ENCODE measurements around the gene RPL41. TPM values are rescaled to one million over a fixed set of nuclear protein-coding genes. Genes with fewer than 3 reads are reported as not detected.

The RPL41 gene
- total RNA-seq, 1 donor: 2,844 TPM

DNA sequence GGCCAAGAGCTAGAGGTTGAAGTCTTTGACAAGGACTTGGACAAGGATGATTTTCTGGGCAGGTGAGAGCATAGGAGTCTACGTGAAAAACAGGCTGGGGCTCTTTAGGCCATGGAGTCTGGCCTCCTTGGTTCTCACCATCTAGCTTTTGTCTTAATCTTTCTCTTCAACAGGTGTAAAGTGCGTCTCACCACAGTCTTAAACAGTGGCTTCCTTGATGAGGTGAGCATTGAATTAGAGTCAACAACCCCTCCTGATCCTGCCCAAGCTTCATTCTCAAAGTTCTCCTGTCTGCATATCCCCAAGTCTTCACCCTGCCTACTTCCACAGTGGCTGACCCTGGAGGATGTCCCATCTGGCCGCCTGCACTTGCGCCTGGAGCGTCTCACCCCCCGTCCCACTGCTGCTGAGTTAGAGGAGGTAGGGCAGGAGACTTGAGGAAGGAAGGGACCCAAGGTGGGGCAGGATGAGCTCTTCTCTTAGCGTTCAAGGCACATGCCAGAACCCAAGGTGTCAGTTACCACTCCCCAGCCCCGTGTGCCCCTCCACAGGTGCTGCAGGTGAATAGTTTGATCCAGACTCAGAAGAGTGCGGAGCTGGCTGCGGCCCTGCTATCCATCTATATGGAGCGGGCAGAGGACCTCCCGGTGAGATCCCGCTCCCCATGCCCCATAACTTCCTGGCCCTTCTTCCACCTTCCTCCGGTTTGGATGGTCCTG lies 21.6 kb downstream of the RPL41 start:
- Histone ChIP-seq H2AFZ (ENCODE audit: low read length) (no peak overlapping the region), H3K79me2 (ENCODE audit: insufficient read depth, low read length) (no peaks in the 10 kb centered on the region), H3K4me3 (ENCODE audit: insufficient read depth, low read length) (no peak overlapping the region), H3K27ac (ENCODE audit: low read depth, low read length) (no peak overlapping the region), H3K4me2 (ENCODE audit: insufficient read depth, low read length) (no peak overlapping the region), H3K4me1 (ENCODE audit: insufficient read depth, low read length) (no peaks in the 10 kb centered on the region), H4K20me1 (ENCODE audit: insufficient read depth, low read length) (peaks cover 3% of the 10 kb centered on the region), H3K27me3 (ENCODE audit: insufficient read depth, low read length) (no peaks in the 10 kb centered on the region), H3K36me3 (ENCODE audit: insufficient read depth, low read length) (peaks cover 69% of the 10 kb centered on the region), H3K9me3 (ENCODE audit: low read depth, low read length) (no peaks in the 10 kb centered on the region)
- TF ChIP-seq, protein P1, sequence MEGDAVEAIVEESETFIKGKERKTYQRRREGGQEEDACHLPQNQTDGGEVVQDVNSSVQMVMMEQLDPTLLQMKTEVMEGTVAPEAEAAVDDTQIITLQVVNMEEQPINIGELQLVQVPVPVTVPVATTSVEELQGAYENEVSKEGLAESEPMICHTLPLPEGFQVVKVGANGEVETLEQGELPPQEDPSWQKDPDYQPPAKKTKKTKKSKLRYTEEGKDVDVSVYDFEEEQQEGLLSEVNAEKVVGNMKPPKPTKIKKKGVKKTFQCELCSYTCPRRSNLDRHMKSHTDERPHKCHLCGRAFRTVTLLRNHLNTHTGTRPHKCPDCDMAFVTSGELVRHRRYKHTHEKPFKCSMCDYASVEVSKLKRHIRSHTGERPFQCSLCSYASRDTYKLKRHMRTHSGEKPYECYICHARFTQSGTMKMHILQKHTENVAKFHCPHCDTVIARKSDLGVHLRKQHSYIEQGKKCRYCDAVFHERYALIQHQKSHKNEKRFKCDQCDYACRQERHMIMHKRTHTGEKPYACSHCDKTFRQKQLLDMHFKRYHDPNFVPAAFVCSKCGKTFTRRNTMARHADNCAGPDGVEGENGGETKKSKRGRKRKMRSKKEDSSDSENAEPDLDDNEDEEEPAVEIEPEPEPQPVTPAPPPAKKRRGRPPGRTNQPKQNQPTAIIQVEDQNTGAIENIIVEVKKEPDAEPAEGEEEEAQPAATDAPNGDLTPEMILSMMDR (IDR thresholded peaks at IDR 0.05; ENCODE audit: extremely low read depth, low read depth, low read length): no peak
- DNase-seq (ENCODE audit: insufficient read length, low spot score, missing footprints): no peak

DNA sequence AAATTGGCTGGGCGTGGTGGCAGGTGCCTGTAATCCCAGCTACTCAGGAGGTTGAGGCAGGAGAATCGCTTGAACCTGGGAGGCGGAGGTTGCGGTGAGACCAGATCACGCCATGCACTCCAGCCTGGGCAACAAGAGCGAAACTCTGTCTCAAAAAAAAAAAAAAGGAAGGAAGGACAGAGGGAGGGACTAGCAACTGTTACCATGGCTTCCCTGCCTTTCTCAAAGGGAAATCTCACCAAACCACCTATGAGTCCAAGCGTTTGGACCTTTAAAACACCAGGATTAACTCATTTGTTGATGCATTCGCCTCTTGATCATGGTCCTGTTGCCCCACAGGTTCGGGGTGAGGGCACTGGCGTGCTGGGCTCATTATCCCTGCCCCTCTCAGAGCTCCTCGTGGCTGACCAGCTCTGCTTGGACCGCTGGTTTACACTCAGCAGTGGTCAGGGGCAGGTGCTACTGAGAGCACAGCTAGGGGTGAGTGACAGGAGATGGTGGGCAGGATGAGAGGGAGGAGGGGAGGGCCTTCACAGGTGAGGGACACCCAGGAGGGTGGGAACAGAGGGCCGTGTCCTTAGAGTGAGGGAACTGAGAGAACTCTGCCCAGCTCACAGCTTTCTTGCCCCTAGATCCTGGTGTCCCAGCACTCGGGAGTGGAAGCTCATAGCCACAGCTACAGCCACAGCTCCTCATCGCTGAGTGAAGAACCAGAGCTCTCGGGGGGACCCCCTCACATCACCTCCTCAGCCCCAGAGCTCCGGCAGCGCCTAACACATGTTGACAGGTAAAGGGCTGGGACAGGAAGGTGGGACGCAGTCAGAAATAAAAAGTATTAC lies 25.7 kb downstream of the RPL41 start:
- Histone ChIP-seq H3K4me1 (ENCODE audit: insufficient read depth, low read length) (peaks cover 5% of the 10 kb centered on the region), H3K27ac (ENCODE audit: low read depth, low read length) (no peak overlapping the region), H3K9me3 (ENCODE audit: low read depth, low read length) (no peaks in the 10 kb centered on the region), H4K20me1 (ENCODE audit: insufficient read depth, low read length) (peaks cover 3% of the 10 kb centered on the region), H3K79me2 (ENCODE audit: insufficient read depth, low read length) (no peaks in the 10 kb centered on the region), H3K36me3 (ENCODE audit: insufficient read depth, low read length) (peaks cover 53% of the 10 kb centered on the region), H3K27me3 (ENCODE audit: insufficient read depth, low read length) (no peaks in the 10 kb centered on the region), H2AFZ (ENCODE audit: low read length) (no peak overlapping the region), H3K4me2 (ENCODE audit: insufficient read depth, low read length) (no peak overlapping the region), H3K4me3 (ENCODE audit: insufficient read depth, low read length) (no peak overlapping the region)
- TF ChIP-seq, protein P1 (IDR thresholded peaks at IDR 0.05; ENCODE audit: extremely low read depth, low read depth, low read length): no peak
- DNase-seq (ENCODE audit: insufficient read length, low spot score, missing footprints): no peak

DNA sequence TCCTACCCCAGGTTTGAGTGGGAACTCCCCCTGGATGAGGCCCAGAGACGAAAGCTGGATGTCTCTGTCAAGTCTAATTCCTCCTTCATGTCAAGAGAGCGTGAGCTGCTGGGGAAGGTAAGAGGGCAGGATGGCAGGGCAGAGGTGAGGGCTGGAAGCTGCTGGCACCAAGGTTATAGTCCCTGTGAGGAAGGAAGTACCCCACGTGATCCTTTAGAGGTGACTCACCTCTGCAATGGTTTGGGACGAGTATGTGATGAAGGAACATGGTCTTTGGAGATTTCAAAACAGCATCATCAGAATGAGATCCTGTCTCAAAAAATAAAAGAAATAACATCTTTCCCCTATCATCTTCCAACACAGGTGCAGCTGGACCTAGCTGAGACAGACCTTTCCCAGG lies 26.8 kb downstream of the RPL41 start:
- Histone ChIP-seq H3K4me3 (ENCODE audit: insufficient read depth, low read length) (no peak overlapping the region), H3K27ac (ENCODE audit: low read depth, low read length) (no peak overlapping the region), H3K4me2 (ENCODE audit: insufficient read depth, low read length) (no peak overlapping the region), H4K20me1 (ENCODE audit: insufficient read depth, low read length) (no peaks in the 10 kb centered on the region), H3K27me3 (ENCODE audit: insufficient read depth, low read length) (no peaks in the 10 kb centered on the region), H3K4me1 (ENCODE audit: insufficient read depth, low read length) (peaks cover 5% of the 10 kb centered on the region), H3K9me3 (ENCODE audit: low read depth, low read length) (no peaks in the 10 kb centered on the region), H3K79me2 (ENCODE audit: insufficient read depth, low read length) (no peaks in the 10 kb centered on the region), H3K36me3 (ENCODE audit: insufficient read depth, low read length) (peaks cover 43% of the 10 kb centered on the region), H2AFZ (ENCODE audit: low read length) (no peak overlapping the region)
- TF ChIP-seq, protein P1 (IDR thresholded peaks at IDR 0.05; ENCODE audit: extremely low read depth, low read depth, low read length): no peak
- no peak for DNase-seq (ENCODE audit: insufficient read length, low spot score, missing footprints)

DNA sequence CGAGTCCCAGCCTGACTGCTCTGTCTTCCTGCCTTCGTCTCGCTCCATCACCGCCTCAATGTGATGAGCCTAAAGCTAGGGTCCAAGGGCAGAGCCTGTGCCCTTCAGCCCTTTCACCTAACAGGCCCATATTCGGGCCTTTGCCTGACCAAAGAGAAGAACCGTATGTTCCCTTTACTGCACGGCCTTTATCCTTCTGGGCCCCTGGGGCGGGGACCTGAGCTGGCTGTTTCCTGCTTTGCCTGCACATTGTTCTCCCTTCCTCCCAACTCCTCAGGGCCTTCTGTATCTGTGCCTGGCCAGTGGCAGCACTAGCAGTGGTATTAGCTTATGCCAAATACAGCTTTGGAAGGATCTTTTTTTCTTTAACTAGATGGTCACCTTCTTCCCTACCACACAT lies 27.4 kb downstream of the RPL41 start:
- no peaks in the 10 kb centered on the region for H3K27me3 ChIP-seq (ENCODE audit: insufficient read depth, low read length)
- H3K79me2 ChIP-seq (ENCODE audit: insufficient read depth, low read length): no peaks in the 10 kb centered on the region
- no peaks in the 10 kb centered on the region for H4K20me1 ChIP-seq (ENCODE audit: insufficient read depth, low read length)
- peaks cover 36% of the 10 kb centered on the region for H3K36me3 ChIP-seq (ENCODE audit: insufficient read depth, low read length)
- DNase-seq (ENCODE audit: insufficient read length, low spot score, missing footprints): peak; percentile 39
- no peaks in the 10 kb centered on the region for H3K9me3 ChIP-seq (ENCODE audit: low read depth, low read length)
- no peak overlapping the region for H3K4me3 ChIP-seq (ENCODE audit: insufficient read depth, low read length)
- H3K27ac ChIP-seq (ENCODE audit: low read depth, low read length): no peak overlapping the region
- TF ChIP-seq, protein P1 (IDR thresholded peaks at IDR 0.05; ENCODE audit: extremely low read depth, low read depth, low read length): no peak
- H2AFZ ChIP-seq (ENCODE audit: low read length): no peak overlapping the region
- H3K4me1 ChIP-seq (ENCODE audit: insufficient read depth, low read length): peaks cover 5% of the 10 kb centered on the region
- H3K4me2 ChIP-seq (ENCODE audit: insufficient read depth, low read length): no peak overlapping the region

Measured in osteoblast (primary cell).